Erythroblast (primary cell): ENCODE data around the gene TBC1D19.

Experiments used
- GATA1 ChIP-seq: IDR thresholded peaks from 2 replicates; pipeline ENCODE4 v1.6.1; 2011; ENCODE audit warnings: low read depth, mild to moderate bottlenecking, control low read depth, low read length, moderate library complexity
- POLR2A ChIP-seq: IDR thresholded peaks from 2 replicates; pipeline ENCODE4 v1.6.1; 2011; ENCODE audit warnings: mild to moderate bottlenecking, low read length

DNA sequence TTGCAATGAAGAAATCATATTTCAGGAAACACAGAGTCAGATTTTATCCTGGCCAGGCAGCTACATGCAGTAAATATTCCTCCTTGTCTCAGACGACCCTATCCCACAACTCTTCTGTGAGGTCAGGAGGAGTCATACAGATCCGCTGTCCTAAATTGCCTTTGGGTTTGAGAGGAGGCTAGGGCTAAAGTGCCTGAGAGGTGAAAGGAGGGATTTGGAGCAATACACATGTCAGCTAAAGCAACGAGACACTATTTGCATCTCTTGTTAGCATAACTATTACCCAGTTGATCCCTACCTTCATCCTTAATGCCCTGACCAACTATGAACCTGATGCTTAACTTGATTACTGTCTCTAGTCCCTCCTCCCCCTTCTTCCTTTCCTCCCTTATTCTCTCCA, 98.6 kb downstream of the TBC1D19 start:
- TF ChIP-seq POLR2A (no peak), GATA1 (no peak)
